ENCODE data around the gene MAFG.

Gene MAFG

DNA sequence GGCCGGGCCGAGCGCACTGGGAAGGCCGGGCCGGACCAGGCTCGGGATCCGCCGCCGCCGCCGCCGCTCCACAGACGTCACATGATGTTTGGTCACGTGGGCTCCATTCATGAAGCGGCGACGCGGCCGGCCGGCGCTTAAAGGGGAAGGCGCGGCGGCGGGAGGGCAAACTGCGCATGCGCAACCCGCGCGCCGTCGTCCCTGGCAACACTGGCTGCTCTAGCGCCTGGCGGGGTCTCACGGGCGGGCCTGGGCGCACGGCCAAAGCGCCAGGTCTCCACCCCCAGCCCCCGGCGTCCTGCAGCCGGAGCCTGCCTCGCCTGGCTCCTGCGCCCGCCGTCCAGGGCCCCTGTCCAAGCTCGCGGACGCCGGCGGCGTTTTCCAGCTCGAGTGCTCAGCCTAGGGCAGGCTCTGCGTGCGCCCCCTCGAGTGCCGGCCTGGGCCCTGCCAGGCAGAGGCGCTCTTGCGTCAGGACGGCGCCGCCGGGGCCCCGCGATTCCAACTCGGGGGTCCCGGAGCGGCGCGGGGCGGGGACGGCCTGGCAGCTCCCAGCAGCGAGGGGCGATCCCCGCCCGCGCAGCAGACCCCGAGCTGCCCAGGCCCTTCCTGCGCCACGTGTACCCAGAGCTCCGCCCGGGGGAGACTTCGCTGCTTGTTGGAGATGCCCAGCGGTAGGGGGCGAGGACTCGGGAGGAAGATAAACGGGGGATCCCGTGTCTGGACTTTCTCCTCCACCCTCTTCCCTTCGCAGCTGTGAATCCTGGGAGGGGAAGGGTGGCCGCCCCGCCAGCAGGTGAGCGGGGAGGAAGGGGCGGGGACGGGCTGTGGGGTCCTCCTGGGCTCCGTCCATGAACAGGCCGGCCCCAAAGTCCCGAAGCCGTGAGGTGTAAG, at the start of gene MAFG:
TSS of gene MAFG (minus strand) at position 83 of the 891 bp plus-strand sequence. CDS start 4,550 bp downstream, outside the sequence.
- Histone ChIP-seq H3K4me1 (peaks cover 11% of the 10 kb centered on the region; the same call in 1 of the 2 replicates), H3K36me3 (replicated peaks) (peaks cover 5% of the 10 kb centered on the region), H3K27me3 (ENCODE audit: low read depth) (no peaks in the 10 kb centered on the region), H3K9me3 (no peaks in the 10 kb centered on the region), H3K4me3 (peak within 1 kb of the TSS; percentile 56)
- in situ Hi-C loops (cut with MboI; ENCODE audit: low sequenced_read_pairs) = loop anchor here (5.0 kb wide), 1 partner anchor 94 kb away; the partner anchor contains the start of genes CENPX and LRRC45
- DNase-seq (ENCODE audit: low spot score in 2 of 2) = peak; percentile 89 to 94

DNA sequence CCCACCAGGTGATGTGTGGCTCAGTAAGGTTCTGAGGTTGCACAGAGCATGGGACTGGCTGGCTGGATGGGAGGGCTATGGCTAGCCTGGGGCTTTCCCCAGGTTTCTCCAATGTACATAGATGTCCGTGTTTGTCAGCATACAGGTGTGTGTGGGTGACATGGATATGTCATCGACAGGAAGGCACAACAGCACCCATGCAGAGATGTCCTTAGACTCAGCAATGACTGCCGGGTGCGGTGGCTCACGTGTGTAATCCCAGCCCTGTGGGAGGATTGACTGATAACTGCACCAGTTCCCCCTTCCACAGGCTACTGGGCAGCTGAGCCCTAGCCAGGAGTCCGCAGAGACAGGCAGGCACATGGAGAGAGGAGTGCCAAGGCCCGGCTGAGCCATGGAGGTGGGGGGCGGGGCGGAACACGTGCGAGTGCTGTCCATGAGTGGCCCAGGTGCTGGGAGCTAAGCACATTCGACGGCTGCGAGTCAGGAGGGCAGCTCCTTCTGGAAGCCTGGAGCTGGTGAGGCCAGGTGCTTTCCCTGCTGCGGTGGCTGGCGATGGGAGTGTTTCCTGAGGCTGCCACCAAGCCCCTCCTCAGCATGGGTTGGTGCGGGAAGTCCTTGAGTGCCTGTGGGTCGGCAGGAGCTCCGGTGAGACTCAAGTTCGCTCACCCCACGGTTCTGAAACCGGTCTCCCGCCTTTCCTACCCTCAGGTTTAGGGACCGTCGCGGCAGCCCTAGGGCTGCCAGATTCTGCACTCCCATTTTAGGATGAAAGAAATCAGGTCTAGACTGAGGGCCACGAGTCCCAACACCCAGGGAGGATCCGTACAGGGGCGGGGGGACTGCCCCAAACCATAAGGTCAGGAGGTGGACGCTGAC, 49.0 kb upstream of the MAFG start:
- H3K27me3 ChIP-seq (ENCODE audit: low read depth) = no peaks in the 10 kb centered on the region
- H3K4me3 ChIP-seq = peak overlapping the region; percentile 82
- peak in 1 of 2 experiments; percentile 47 for DNase-seq (ENCODE audit: low spot score in 2 of 2)
- H3K36me3 ChIP-seq (replicated peaks) = peaks cover 14% of the 10 kb centered on the region
- peaks cover 6% of the 10 kb centered on the region for H3K4me1 ChIP-seq
- in situ Hi-C loops (cut with MboI; ENCODE audit: low sequenced_read_pairs) = no loop called here
- 0 out of 2 replicates have a peak, but pooled peaks cover 5% of the 10 kb centered on the region for H3K9me3 ChIP-seq

DNA sequence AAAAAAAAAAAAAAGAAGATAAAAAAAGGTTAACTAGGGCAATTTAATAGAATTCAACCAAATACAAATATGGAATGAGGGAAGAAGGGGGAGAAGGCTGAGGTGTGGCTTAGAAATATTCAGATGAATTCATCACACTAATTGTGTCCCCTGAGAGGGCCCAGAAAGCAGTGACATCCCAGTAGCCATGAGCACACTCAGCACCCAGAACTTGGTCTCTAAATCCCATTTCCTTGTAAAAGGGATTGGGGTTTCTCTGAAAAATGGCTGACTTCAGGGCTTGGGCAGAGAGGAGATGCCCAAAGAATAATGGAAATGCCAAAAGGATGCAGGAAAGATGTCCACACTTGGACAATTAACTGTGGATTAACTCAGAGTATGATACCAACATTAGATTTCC, 45.9 kb upstream of the MAFG start:
- in situ Hi-C loops (cut with MboI; ENCODE audit: low sequenced_read_pairs) = no loop called here
- peaks cover 6% of the 10 kb centered on the region for H3K4me1 ChIP-seq
- H3K27me3 ChIP-seq (ENCODE audit: low read depth) = no peaks in the 10 kb centered on the region
- DNase-seq (ENCODE audit: low spot score in 2 of 2) = no peak
- no peak overlapping the region for H3K4me3 ChIP-seq
- no peaks in the 10 kb centered on the region for H3K36me3 ChIP-seq (replicated peaks)
- 0 out of 2 replicates have a peak, but pooled peaks cover 5% of the 10 kb centered on the region for H3K9me3 ChIP-seq

GRCh38 chr17:81968850-81969812, 41.6 kb upstream of the MAFG start:
- Histone ChIP-seq H3K36me3 (replicated peaks) (no peaks in the 10 kb centered on the region), H3K9me3 (0 out of 2 replicates have a peak, but pooled peaks cover 4% of the 10 kb centered on the region), H3K27me3 (ENCODE audit: low read depth) (no peaks in the 10 kb centered on the region), H3K4me1 (peaks cover 3% of the 10 kb centered on the region), H3K4me3 (no peak overlapping the region)
- DNase-seq (ENCODE audit: low spot score in 2 of 2) = no peak
- in situ Hi-C loops (cut with MboI; ENCODE audit: low sequenced_read_pairs) = no loop called here

GRCh38 chr17:81968396-81968745, 40.8 kb upstream of the MAFG start:
- Histone ChIP-seq H3K36me3 (replicated peaks) (no peaks in the 10 kb centered on the region), H3K4me1 (peaks cover 3% of the 10 kb centered on the region), H3K4me3 (no peak overlapping the region), H3K9me3 (no peaks in the 10 kb centered on the region), H3K27me3 (ENCODE audit: low read depth) (no peaks in the 10 kb centered on the region)
- no peak for DNase-seq (ENCODE audit: low spot score in 2 of 2)
- in situ Hi-C loops (cut with MboI; ENCODE audit: low sequenced_read_pairs) = no loop called here

DNA sequence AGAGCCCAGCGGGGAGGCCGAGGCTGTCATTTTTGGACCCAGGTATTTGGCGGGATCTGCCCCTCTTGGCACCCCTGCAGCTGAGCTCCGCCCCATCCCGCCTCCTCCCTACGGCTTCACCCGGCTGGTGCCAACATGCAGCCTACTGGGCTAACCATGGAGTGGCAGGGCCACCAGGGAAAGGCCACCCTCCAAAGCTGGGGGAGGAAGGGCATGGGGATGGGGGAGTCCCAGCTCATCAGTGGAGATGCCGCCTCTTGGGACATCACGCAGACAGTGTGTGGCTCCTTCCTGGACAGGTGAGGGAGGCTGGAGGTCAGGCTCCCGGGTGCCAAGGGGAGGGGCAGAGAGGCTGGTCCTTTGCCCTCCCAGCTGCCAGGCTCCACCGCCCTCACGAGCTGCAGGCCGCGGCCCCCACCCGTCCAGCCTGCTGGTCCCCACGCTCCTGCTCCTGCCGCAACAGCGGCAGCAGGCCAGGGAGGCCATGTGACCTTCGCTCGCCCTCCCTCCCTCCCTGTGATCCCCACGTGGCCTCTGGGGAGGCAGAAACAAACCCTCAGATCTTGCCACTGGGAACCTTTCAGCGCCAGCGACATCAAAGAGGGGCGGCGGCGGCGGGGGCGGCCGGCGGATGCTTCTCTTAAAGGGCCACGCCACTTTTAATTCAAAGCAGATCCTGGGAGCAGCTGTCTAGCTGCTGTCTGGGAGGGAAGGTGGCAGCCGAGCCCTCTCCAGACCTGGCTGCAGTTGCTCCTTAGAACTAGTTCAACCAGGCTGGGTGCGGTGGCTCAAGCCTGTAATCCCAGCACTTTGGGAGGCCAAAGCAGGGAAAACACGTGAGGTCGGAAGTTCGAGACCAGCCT, 40.2 kb upstream of the MAFG start:
- DNase-seq (ENCODE audit: low spot score in 2 of 2) = peak; percentile 54 to 84
- H3K4me1 ChIP-seq = peaks cover 3% of the 10 kb centered on the region

DNA sequence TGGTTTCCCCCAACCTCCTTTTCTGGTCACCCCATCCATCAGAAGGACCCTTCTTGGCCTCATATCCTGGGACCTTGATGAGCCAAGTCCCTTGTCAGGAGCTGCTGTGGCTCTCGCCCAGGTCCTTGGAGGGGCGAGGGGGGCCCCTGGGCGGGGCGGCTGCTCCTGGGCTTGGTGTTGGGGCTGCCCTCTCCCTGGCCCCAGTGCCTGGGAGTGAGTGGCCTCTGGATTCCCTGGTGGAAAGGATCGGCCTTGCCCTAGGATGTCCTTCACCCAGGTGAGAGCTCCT, 39.7 kb upstream of the MAFG start:
- Histone ChIP-seq H3K27me3 (ENCODE audit: low read depth) (no peaks in the 10 kb centered on the region), H3K4me1 (peaks cover 3% of the 10 kb centered on the region), H3K4me3 (no peak overlapping the region), H3K9me3 (no peaks in the 10 kb centered on the region), H3K36me3 (replicated peaks) (no peaks in the 10 kb centered on the region)
- no peak for DNase-seq (ENCODE audit: low spot score in 2 of 2)
- in situ Hi-C loops (cut with MboI; ENCODE audit: low sequenced_read_pairs) = no loop called here

More for the DNA sequence above, 40.2 kb upstream of the MAFG start:
- in situ Hi-C loops (cut with MboI; ENCODE audit: low sequenced_read_pairs) = no loop called here
- Histone ChIP-seq H3K36me3 (replicated peaks) (no peaks in the 10 kb centered on the region), H3K4me3 (no peak overlapping the region), H3K9me3 (no peaks in the 10 kb centered on the region), H3K27me3 (ENCODE audit: low read depth) (no peaks in the 10 kb centered on the region)

DNA sequence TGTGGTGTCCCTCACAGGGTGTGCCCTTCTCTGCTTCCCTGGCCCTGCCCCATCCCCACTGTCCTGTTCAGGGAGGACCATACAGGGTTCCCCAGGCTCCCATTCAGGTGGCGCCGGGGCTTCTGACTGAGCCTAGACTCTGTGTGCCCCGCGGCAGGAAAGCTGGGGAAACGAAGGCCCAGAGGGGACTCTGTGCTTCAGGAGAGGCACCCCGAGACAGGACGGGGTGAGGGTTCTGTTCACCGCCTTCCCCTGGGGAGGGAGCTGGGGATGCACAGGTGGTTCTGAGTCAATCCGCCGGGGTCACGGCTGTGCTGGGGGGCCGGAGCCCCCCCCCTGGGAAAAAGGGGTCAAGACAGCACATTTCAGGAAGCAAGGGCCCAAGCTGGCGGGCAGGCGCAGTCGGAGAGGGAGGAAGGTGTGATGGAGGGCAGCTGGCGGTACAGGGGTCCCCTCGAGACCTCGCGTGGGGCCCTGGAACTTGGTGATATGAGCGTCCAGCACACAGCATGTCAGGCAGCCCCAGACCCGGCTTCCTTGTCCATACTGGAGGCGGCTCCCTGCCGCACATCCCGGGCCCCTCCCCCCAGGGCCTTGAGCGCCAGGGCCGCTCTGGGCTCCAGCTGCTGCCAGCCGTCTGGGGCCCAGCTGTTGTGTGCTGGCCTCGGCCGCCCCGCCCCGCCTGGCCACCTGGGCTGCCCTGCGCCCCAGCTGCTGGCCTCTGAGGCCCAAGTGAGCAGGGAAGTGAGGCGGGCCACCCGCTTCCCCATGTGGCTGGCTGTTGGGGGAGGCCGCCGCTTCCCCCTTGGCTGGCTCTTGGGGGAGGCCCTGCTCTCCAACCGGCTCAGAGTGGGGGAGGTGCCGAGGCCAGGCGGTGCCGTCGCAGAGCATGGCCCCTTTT, 39.1 kb upstream of the MAFG start:
- no peaks in the 10 kb centered on the region for H3K36me3 ChIP-seq (replicated peaks)
- DNase-seq (ENCODE audit: low spot score in 2 of 2) = no peak
- peaks cover 3% of the 10 kb centered on the region for H3K4me1 ChIP-seq
- no peaks in the 10 kb centered on the region for H3K27me3 ChIP-seq (ENCODE audit: low read depth)
- no peaks in the 10 kb centered on the region for H3K9me3 ChIP-seq
- in situ Hi-C loops (cut with MboI; ENCODE audit: low sequenced_read_pairs) = no loop called here
- H3K4me3 ChIP-seq = no peak overlapping the region

GRCh38 chr17:81964081-81964849, 36.7 kb upstream of the MAFG start:
- Histone ChIP-seq H3K9me3 (no peaks in the 10 kb centered on the region), H3K27me3 (ENCODE audit: low read depth) (peaks cover 8% of the 10 kb centered on the region), H3K4me3 (no peak overlapping the region), H3K36me3 (replicated peaks) (no peaks in the 10 kb centered on the region), H3K4me1 (peaks cover 3% of the 10 kb centered on the region)
- no peak for DNase-seq (ENCODE audit: low spot score in 2 of 2)
- in situ Hi-C loops (cut with MboI; ENCODE audit: low sequenced_read_pairs) = no loop called here

DNA sequence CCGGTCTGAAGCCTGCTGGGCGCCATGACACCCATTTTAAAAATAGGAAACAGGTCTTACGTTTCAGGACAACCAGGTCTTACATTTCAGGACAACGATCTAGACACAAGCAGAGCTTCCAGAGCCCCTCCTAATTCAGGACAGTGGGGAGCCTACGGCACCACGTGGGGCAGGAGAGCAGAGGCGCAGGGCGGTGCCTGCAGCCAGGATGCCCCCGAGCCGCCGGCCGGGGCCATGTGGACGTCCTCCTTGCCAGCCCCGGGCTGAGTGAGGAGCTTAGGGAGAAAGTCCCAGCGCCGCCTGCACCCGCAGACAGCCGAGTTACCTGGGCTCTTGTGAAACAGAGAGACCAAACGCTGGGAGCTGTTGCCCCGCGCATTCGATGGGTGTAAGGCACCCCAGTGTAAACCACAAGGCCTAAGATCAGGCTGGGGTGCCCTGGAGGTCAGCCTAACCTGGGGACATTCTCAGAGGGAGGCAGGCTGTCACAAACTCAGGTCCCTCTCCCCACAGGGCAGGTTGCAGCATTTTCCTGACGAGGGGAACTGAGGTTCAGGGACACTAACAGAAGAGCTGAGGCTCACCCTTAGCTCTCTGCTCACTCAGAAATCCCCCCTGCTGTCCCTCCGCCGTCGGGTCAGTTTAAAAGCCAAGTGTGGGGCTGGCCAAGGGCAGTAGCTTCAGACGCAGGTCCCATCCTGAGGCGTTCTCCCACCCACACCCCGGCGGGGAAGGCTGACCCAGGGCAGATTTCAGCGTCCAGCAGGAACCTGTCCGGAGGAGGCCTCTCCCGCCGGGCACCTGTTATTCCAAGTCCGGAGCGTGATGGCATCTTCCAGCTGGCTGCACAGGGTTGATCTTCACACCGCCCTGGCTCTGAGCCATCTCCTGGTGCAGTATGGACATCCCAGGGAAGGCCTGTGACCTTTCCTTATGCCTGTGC, 35.2 kb upstream of the MAFG start:
- DNase-seq (ENCODE audit: low spot score in 2 of 2) = no peak
- in situ Hi-C loops (cut with MboI; ENCODE audit: low sequenced_read_pairs) = no loop called here
- Histone ChIP-seq H3K27me3 (ENCODE audit: low read depth) (peaks cover 8% of the 10 kb centered on the region), H3K36me3 (replicated peaks) (no peaks in the 10 kb centered on the region), H3K4me3 (no peak overlapping the region), H3K9me3 (no peaks in the 10 kb centered on the region), H3K4me1 (peaks cover 3% of the 10 kb centered on the region)
